ENCODE results near the gene RASGRP2.

DNA sequence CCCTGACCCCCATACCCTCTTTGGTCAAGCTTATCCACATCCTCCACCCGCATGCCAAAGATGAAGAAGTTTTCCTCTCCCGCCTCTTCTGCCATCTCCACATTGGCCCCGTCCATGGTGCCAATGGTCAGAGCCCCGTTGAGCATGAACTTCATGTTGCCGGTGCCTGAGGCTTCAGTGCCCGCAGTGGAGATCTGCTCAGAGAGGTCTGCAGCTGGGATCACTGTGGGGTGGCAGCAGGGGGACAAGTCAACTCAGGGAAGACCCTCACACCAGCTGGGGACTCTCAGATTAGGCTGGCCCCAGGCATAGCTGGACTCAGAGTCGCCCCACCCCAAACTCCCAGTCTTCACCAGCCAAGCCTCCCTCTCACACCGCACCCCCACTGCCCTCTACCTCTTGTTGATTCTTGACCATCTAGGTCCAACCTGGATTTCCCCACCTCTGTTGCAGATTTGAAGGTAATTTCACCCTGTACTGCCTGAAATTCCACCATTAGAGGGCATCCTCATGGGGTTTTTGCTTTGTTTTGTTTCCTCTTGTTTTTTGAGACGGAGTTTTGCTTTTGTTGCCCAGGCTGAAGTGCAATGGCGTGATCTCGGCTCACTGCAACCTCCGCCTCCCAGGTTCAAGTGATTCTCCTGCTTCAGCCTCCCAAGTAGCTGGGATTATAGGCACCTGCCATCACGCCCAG lies 6.6 kb upstream of the RASGRP2 start:
- TF ChIP-seq, protein P1, sequence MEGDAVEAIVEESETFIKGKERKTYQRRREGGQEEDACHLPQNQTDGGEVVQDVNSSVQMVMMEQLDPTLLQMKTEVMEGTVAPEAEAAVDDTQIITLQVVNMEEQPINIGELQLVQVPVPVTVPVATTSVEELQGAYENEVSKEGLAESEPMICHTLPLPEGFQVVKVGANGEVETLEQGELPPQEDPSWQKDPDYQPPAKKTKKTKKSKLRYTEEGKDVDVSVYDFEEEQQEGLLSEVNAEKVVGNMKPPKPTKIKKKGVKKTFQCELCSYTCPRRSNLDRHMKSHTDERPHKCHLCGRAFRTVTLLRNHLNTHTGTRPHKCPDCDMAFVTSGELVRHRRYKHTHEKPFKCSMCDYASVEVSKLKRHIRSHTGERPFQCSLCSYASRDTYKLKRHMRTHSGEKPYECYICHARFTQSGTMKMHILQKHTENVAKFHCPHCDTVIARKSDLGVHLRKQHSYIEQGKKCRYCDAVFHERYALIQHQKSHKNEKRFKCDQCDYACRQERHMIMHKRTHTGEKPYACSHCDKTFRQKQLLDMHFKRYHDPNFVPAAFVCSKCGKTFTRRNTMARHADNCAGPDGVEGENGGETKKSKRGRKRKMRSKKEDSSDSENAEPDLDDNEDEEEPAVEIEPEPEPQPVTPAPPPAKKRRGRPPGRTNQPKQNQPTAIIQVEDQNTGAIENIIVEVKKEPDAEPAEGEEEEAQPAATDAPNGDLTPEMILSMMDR (IDR thresholded peaks at IDR 0.05) = no peak
- TF ChIP-seq POLR2A (IDR thresholded peaks at IDR 0.05) = no peak
